Left ventricle myocardium inferior (tissue), 1 donor: ENCODE results near the gene ICAM2. TPM values are rescaled to one million over a fixed set of nuclear protein-coding genes. Genes with fewer than 3 reads are reported as not detected.

ENCODE experiments used
- DNase-seq: peaks from one replicate; pipeline ENCODE4 v3.0.0-alpha.2; 2020
- H3K27ac ChIP-seq: fragments of 200-600 bp; replicated peaks from 2 replicates; pipeline ENCODE4 v1.8.0; 2021
- H3K27me3 ChIP-seq: fragments of 200-600 bp; 2 replicates; pipeline ENCODE4 v1.8.0; 2021; ENCODE audit warnings: low read depth
- H3K36me3 ChIP-seq: fragments of 200-600 bp; 2 replicates; pipeline ENCODE4 v1.8.0; 2021
- H3K4me1 ChIP-seq: fragments of 200-600 bp; 2 replicates; pipeline ENCODE4 v1.8.0; 2021
- H3K4me3 ChIP-seq: fragments of 200-600 bp; 2 replicates; pipeline ENCODE4 v1.8.0; 2021; ENCODE audit warnings: mild to moderate bottlenecking, moderate library complexity
- H3K9me3 ChIP-seq: fragments of 200-600 bp; replicated peaks from 2 replicates; pipeline ENCODE4 v1.8.0; 2021
- CTCF ChIP-seq: fragments of 200-600 bp; IDR thresholded peaks from 2 replicates; pipeline ENCODE4 v1.8.0; 2021; ENCODE audit warnings: antibody characterized with exemption, mild to moderate bottlenecking, borderline replicate concordance
- intact Hi-C: fragments of 100-400 bp; cut with micrococcal nuclease; formaldehyde crosslinking; loops from one replicate; pipeline ENCODE4 v1.11.0; 2022
- long read RNA-seq: library from polyadenylated mRNA; unstranded; transcript quantifications from one replicate; pipeline ENCODE4 v2.0.0, GENCODE V29; 2021
- total RNA-seq: library from RNA; stranded (reverse); fragmentation: NEBNext Ultra II Directional; extraction: Animal tissue kit (Norgen Biotek cat#: 25700); gene quantifications from one replicate; pipeline ENCODE4 v1.2.1, GENCODE V29; 2021
- donor health status: DM: no; HTN: yes; CAD: no; lungs with severe emphysema.

ICAM2 gene
- 28.2 TPM for total RNA-seq
- long read RNA-seq, transcript ICAM2-208 (5 exons, 1,103 nt): major isoform, 17 of 39 reads
- long read RNA-seq, transcript ICAM2-203 (4 exons, 1,221 nt): minor isoform, 13 of 39 reads
- long read RNA-seq, partial matches to known transcripts: 4 of 39 reads
- long read RNA-seq, other reads (novel, unspliced or antisense): 2 of 39 reads

- no peaks in the 10 kb centered on the region for H3K36me3 ChIP-seq
- peak within 1 kb of the TSS; percentile 92 for H3K27ac ChIP-seq
- TF ChIP-seq CTCF: no peak
- H3K9me3 ChIP-seq: no peaks in the 10 kb centered on the region
- H3K4me3 ChIP-seq: peak within 1 kb of the TSS; percentile 67
- intact Hi-C loops: loop anchor here (10.0 kb wide), 1 partner anchor 105 kb away; the partner anchor contains the start of genes CSHL1 and GH1
- H3K4me1 ChIP-seq: peaks cover 42% of the 10 kb centered on the region
- H3K27me3 ChIP-seq: no peaks in the 10 kb centered on the region
- DNase-seq: peak; percentile 61
These were observed at the start of gene ICAM2 for GRCh38 chr17:64020056-64020766. Gene ICAM2, minus strand, starts transcription at chr17:64020633. Its CDS starts 13,942 bp downstream, at chr17:64006691.

- Histone ChIP-seq H3K36me3 (peaks cover 64% of the 10 kb centered on the region), H3K4me3 (no peak overlapping the region), H3K27ac (no peak overlapping the region), H3K9me3 (peaks cover 22% of the 10 kb centered on the region), H3K4me1 (peaks cover 12% of the 10 kb centered on the region), H3K27me3 (no peaks in the 10 kb centered on the region)
- DNase-seq: no peak
- intact Hi-C loops: no loop called here
- TF ChIP-seq CTCF: no peak
These were observed 49.8 kb upstream of the ICAM2 start for GRCh38 chr17:64070213-64070612.

GRCh38 chr17:64069143-64069542 lies 48.7 kb upstream of the ICAM2 start:
- H3K4me3 ChIP-seq: no peak overlapping the region
- intact Hi-C loops: no loop called here
- TF ChIP-seq CTCF: no peak
- H3K27ac ChIP-seq: no peak overlapping the region
- H3K36me3 ChIP-seq: peaks cover 69% of the 10 kb centered on the region
- no peak for DNase-seq
- no peaks in the 10 kb centered on the region for H3K27me3 ChIP-seq
- H3K4me1 ChIP-seq: peaks cover 1% of the 10 kb centered on the region
- peaks cover 22% of the 10 kb centered on the region for H3K9me3 ChIP-seq

- H3K27ac ChIP-seq: no peak overlapping the region
- TF ChIP-seq CTCF: no peak
- DNase-seq: no peak
- intact Hi-C loops: no loop called here
- H3K4me3 ChIP-seq: no peak overlapping the region
- peaks cover 22% of the 10 kb centered on the region for H3K9me3 ChIP-seq
- no peaks in the 10 kb centered on the region for H3K4me1 ChIP-seq
- H3K36me3 ChIP-seq: peaks cover 69% of the 10 kb centered on the region
- no peaks in the 10 kb centered on the region for H3K27me3 ChIP-seq
These were observed 47.2 kb upstream of the ICAM2 start for GRCh38 chr17:64067657-64068056.

GRCh38 chr17:64066716-64067115 lies 46.3 kb upstream of the ICAM2 start:
- Histone ChIP-seq H3K36me3 (peaks cover 62% of the 10 kb centered on the region), H3K9me3 (peaks cover 22% of the 10 kb centered on the region), H3K4me3 (no peak overlapping the region), H3K27me3 (no peaks in the 10 kb centered on the region), H3K4me1 (no peaks in the 10 kb centered on the region), H3K27ac (no peak overlapping the region)
- intact Hi-C loops: no loop called here
- no peak for TF ChIP-seq CTCF
- no peak for DNase-seq
